ENCODE results near the gene KRT81. TPM values are rescaled to one million over a fixed set of nuclear protein-coding genes. Genes with fewer than 3 reads are reported as not detected.
"Not testable (repeated sequence)": the region's sequence is repeated elsewhere in the genome, so short reads cannot be mapped to it uniquely, and the experiment has no call there.

Gene KRT81
- total RNA-seq, 1 donor from 2014 or later: 0.13 TPM

- peak in 1 of 2 donors; percentile 28 for DNase-seq (ENCODE audit: low read depth in 2 of 2)
These were observed 50.0 kb downstream of the KRT81 start for GRCh38 chr12:52241205-52241842.

DNA sequence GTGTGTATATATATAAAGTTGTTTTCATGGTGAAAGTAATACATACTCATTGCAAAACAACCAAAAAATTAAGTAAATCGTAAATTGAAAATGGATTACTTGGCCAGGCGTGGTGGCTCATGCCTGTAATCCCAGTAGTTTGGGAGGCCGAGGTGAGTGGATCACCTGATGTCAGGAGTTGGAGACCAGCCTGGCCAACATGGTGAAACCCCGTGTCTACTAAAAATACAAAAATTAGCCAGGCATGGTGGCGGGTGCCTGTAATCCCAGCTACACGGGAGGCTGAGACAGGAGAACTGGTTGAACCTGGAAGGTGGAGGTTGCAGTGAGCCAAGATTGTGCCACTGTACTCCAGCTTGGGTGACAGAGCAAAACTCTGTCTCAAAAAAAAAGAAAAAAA, 51.1 kb downstream of the KRT81 start:
- DNase-seq (ENCODE audit: low read depth in 2 of 2): not testable (repeated sequence)

- DNase-seq (ENCODE audit: low read depth in 2 of 2): no peak
These were observed 51.6 kb downstream of the KRT81 start for GRCh38 chr12:52239767-52240166.

DNA sequence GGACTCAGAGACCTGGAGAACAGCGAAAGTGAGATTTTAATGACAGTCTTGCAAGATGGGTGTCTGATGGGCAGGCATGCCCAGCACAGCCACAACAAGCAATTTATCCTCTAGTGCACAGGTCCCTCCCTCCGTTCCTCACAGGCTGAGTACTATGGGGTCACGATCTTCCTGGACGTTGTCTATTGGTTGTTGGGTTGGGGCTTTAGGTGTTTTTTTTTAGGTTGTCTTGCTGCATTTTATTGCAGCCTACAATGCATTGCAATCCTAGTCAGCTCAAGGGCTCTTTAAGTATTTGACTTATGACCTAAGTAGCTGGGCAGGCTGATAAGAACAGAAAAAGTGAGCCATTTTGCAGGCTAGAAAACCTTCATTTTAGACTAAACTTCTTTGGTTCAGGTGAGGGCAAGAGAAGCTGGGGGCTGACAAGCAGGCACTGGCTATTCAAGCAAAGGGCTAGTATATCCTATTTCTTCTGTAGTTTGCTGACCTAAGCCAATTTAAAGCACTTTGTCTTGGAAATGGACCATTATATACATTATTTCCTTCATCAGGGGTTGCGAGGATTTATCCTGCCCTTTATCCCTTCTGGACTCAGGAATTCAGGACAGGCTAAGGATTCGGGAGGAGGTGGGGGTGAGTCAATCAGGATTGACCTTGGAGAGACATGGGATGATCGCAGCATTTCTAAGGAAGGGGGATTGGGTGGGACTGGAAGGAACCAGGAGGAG, 52.3 kb downstream of the KRT81 start:
- no peak for DNase-seq (ENCODE audit: low read depth in 2 of 2)

GRCh38 chr12:52238207-52238840, 53.0 kb downstream of the KRT81 start:
- DNase-seq (ENCODE audit: low read depth in 2 of 2): no peak

- no peak for DNase-seq (ENCODE audit: low read depth in 2 of 2)
These were observed 54.8 kb downstream of the KRT81 start for GRCh38 chr12:52236386-52237050.

Other genes with a start within 250 kb of the KRT81 start
- 0.77 and 1.1 TPM in 2 replicates for gene NR4A1, start 240.1 kb downstream of the KRT81 start, total RNA-seq
- 52.8 and 58.3 TPM in 2 replicates for gene ATG101, start 221.6 kb downstream of the KRT81 start, total RNA-seq
- under 0.01 TPM in 2 replicates for gene SMIM41, start 211.8 kb downstream of the KRT81 start, total RNA-seq
- gene KRT80, start 99.5 kb downstream of the KRT81 start, total RNA-seq: 0.13 and 0.39 TPM in 2 replicates
- 7.0 and 52.2 TPM in 2 replicates for gene KRT7, start 58.3 kb downstream of the KRT81 start, total RNA-seq
- under 0.01 TPM in 1 of 2 replicates, not detected in the other for gene KRT86, start 16.9 kb downstream of the KRT81 start, total RNA-seq
- gene KRT83, start 29.9 kb upstream of the KRT81 start, total RNA-seq: not detected in 2 replicates
- not detected in 2 replicates for gene KRT85, start 75.9 kb upstream of the KRT81 start, total RNA-seq
- not detected in 2 replicates for gene KRT84, start 94.1 kb upstream of the KRT81 start, total RNA-seq
- gene KRT82, start 114.8 kb upstream of the KRT81 start, total RNA-seq: not detected in 2 replicates
- gene KRT75, start 142.8 kb upstream of the KRT81 start, total RNA-seq: not detected in 2 replicates
- gene KRT6B, start 160.6 kb upstream of the KRT81 start, total RNA-seq: not detected in 2 replicates
- gene KRT6C, start 182.3 kb upstream of the KRT81 start, total RNA-seq: not detected in 2 replicates
- gene KRT6A, start 201.7 kb upstream of the KRT81 start, total RNA-seq: 0.13 TPM in 1 of 2 replicates, not detected in the other
- under 0.01 and 0.13 TPM in 2 replicates for gene KRT5, start 228.9 kb upstream of the KRT81 start, total RNA-seq